Measurements from ENCODE around the gene CMTM4. TPM values are rescaled to one million over a fixed set of nuclear protein-coding genes. Genes with fewer than 3 reads are reported as not detected.

The CMTM4 gene
- total RNA-seq, 1 experiment from 2014 or later, result 77.8 TPM

DNA sequence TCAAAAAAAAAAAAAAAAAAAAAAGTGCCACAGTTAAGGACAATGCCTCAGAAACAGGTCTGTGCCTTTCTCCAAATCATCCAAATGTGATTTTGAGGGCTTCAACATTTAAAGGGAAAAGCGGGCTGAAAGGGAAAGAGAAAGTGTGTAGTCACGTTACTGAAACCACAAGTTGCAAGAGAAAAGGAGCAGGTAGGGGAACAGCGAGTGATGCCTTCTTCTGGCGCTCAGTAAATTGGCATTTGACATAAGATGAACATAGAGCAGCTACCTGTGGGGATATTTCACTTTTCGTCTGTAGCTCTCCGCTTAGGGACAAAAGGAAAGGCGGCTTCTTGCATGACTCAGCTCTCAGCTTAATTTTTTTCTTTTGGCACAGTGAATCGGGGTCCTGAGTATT lies 106.2 kb downstream of the CMTM4 start:
- Histone ChIP-seq H3K4me2 (ENCODE audit: low read length) (no peak overlapping the region), H3K79me2 (ENCODE audit: insufficient read depth, low read length) (no peaks in the 10 kb centered on the region), H2AFZ (ENCODE audit: low read depth, low read length, poor library complexity, severe bottlenecking) (no peak overlapping the region), H3K27ac (ENCODE audit: low read depth, low read length) (no peak overlapping the region), H4K20me1 (ENCODE audit: insufficient read depth) (no peaks in the 10 kb centered on the region), H3K9me2 (ENCODE audit: insufficient read depth) (no peaks in the 10 kb centered on the region), H3K4me1 (ENCODE audit: control insufficient read depth in 1 of 2, insufficient read depth in 2 of 2, low read length in 2 of 2) (no peaks in the 10 kb centered on the region), H3K36me3 (ENCODE audit: control insufficient read depth in 1 of 2, insufficient read depth in 2 of 2, low read length in 2 of 2) (no peaks in the 10 kb centered on the region), H3K9me3 (ENCODE audit: control insufficient read depth in 1 of 2, insufficient read depth in 1 of 2, low read depth in 1 of 2, low read length in 2 of 2) (no peaks in the 10 kb centered on the region), H3K9ac (ENCODE audit: low read length) (no peak overlapping the region), H3K27me3 (ENCODE audit: insufficient read depth, low read length) (no peaks in the 10 kb centered on the region), H3K4me3 (replicated peaks in 1 of 2; ENCODE audit: low read depth in 1 of 2, low read length in 2 of 2) (no peak overlapping the region)
- TF ChIP-seq JUND (IDR thresholded peaks at IDR 0.05) (no peak), RAD21 (IDR thresholded peaks at IDR 0.05; ENCODE audit: low read depth) (no peak), TCF7L2 (IDR thresholded peaks at IDR 0.05; ENCODE audit: borderline replicate concordance, extremely low read depth, insufficient read depth, insufficient read length) (no peak), ZFX (IDR thresholded peaks at IDR 0.05) (no peak), ELF1 (IDR thresholded peaks at IDR 0.05; ENCODE audit: borderline replicate concordance, low read depth) (no peak), SP1 (IDR thresholded peaks at IDR 0.05; ENCODE audit: low read depth) (no peak), ZNF274 (IDR thresholded peaks at IDR 0.05; ENCODE audit: low read depth, low read length) (no peak), FOSL1 (IDR thresholded peaks at IDR 0.05; ENCODE audit: low read depth) (no peak), YY1 (IDR thresholded peaks at IDR 0.05; ENCODE audit: extremely low read depth, insufficient replicate concordance, low read depth, low read length) (no peak), CEBPB (IDR thresholded peaks at IDR 0.05; ENCODE audit: low read depth) (no peak), EZH2phosphoT487 (IDR thresholded peaks at IDR 0.05; ENCODE audit: borderline replicate concordance) (no peak), POLR2A (IDR thresholded peaks at IDR 0.05; ENCODE audit: borderline replicate concordance, extremely low read depth, insufficient read depth, insufficient read length) (no peak), SIN3A (IDR thresholded peaks at IDR 0.05; ENCODE audit: low read depth) (no peak), CBX3 (IDR thresholded peaks at IDR 0.05; ENCODE audit: low read depth) (no peak), POLR2AphosphoS5 (IDR thresholded peaks at IDR 0.05; ENCODE audit: low read depth, low read length) (no peak)
- TF ChIP-seq, protein P1, sequence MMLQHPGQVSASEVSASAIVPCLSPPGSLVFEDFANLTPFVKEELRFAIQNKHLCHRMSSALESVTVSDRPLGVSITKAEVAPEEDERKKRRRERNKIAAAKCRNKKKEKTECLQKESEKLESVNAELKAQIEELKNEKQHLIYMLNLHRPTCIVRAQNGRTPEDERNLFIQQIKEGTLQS (IDR thresholded peaks at IDR 0.05), result no peak
- TF ChIP-seq, protein P2, sequence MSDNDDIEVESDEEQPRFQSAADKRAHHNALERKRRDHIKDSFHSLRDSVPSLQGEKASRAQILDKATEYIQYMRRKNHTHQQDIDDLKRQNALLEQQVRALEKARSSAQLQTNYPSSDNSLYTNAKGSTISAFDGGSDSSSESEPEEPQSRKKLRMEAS (IDR thresholded peaks at IDR 0.05), result no peak
- TF ChIP-seq, protein P3, sequence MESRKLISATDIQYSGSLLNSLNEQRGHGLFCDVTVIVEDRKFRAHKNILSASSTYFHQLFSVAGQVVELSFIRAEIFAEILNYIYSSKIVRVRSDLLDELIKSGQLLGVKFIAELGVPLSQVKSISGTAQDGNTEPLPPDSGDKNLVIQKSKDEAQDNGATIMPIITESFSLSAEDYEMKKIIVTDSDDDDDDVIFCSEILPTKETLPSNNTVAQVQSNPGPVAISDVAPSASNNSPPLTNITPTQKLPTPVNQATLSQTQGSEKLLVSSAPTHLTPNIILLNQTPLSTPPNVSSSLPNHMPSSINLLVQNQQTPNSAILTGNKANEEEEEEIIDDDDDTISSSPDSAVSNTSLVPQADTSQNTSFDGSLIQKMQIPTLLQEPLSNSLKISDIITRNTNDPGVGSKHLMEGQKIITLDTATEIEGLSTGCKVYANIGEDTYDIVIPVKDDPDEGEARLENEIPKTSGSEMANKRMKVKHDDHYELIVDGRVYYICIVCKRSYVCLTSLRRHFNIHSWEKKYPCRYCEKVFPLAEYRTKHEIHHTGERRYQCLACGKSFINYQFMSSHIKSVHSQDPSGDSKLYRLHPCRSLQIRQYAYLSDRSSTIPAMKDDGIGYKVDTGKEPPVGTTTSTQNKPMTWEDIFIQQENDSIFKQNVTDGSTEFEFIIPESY (IDR thresholded peaks at IDR 0.05; ENCODE audit: extremely low read depth, insufficient replicate concordance, low read length), result no peak
- TF ChIP-seq, protein P4, sequence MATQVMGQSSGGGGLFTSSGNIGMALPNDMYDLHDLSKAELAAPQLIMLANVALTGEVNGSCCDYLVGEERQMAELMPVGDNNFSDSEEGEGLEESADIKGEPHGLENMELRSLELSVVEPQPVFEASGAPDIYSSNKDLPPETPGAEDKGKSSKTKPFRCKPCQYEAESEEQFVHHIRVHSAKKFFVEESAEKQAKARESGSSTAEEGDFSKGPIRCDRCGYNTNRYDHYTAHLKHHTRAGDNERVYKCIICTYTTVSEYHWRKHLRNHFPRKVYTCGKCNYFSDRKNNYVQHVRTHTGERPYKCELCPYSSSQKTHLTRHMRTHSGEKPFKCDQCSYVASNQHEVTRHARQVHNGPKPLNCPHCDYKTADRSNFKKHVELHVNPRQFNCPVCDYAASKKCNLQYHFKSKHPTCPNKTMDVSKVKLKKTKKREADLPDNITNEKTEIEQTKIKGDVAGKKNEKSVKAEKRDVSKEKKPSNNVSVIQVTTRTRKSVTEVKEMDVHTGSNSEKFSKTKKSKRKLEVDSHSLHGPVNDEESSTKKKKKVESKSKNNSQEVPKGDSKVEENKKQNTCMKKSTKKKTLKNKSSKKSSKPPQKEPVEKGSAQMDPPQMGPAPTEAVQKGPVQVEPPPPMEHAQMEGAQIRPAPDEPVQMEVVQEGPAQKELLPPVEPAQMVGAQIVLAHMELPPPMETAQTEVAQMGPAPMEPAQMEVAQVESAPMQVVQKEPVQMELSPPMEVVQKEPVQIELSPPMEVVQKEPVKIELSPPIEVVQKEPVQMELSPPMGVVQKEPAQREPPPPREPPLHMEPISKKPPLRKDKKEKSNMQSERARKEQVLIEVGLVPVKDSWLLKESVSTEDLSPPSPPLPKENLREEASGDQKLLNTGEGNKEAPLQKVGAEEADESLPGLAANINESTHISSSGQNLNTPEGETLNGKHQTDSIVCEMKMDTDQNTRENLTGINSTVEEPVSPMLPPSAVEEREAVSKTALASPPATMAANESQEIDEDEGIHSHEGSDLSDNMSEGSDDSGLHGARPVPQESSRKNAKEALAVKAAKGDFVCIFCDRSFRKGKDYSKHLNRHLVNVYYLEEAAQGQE (IDR thresholded peaks at IDR 0.05; ENCODE audit: low read depth), result no peak
- TF ChIP-seq, protein P5, sequence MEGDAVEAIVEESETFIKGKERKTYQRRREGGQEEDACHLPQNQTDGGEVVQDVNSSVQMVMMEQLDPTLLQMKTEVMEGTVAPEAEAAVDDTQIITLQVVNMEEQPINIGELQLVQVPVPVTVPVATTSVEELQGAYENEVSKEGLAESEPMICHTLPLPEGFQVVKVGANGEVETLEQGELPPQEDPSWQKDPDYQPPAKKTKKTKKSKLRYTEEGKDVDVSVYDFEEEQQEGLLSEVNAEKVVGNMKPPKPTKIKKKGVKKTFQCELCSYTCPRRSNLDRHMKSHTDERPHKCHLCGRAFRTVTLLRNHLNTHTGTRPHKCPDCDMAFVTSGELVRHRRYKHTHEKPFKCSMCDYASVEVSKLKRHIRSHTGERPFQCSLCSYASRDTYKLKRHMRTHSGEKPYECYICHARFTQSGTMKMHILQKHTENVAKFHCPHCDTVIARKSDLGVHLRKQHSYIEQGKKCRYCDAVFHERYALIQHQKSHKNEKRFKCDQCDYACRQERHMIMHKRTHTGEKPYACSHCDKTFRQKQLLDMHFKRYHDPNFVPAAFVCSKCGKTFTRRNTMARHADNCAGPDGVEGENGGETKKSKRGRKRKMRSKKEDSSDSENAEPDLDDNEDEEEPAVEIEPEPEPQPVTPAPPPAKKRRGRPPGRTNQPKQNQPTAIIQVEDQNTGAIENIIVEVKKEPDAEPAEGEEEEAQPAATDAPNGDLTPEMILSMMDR (IDR thresholded peaks at IDR 0.05 in 2 of 3, conservative IDR thresholded peaks at IDR 0.05 in 1 of 3; ENCODE audit: borderline replicate concordance in 1 of 3, insufficient read depth in 1 of 3, low read depth in 2 of 3, low read length in 2 of 3), result no peak
- ATAC-seq (no peak), DNase-seq (ENCODE audit: low read depth, low spot score) (no peak)
- BruUV-seq (replicated peaks), result no TSS peak
- ChIA-PET POLR2A (no interaction called here), RAD21 (ENCODE audit: low non-redundant PET in 1 of 2, low total read pairs in 2 of 2, uncharacterized antibody in 2 of 2, unreplicated experiment in 2 of 2) (no interaction called here), CTCF (no interaction called here)
- intact Hi-C loops (cut with micrococcal nuclease), result no loop called here

Data from HCT116 (cell line).